ENCODE results near the gene ACTR3. TPM values are rescaled to one million over a fixed set of nuclear protein-coding genes. Genes with fewer than 3 reads are reported as not detected.

Gene ACTR3
- total and polyA plus RNA-seq, 2 of the 8 experiments (the other 6 are each of a cell fraction or from before 2014, with no cell fraction given), result 51.7 to 184 TPM

- no peaks in the 10 kb centered on the region for H4K20me1 ChIP-seq (replicated peaks in 1 of 2; ENCODE audit: control insufficient read depth in 1 of 2, insufficient read depth in 2 of 2, low read length in 2 of 2)
- TF ChIP-seq HDAC6 (IDR thresholded peaks at IDR 0.05; ENCODE audit: low read depth, low read length) (no peak), TEAD4 (IDR thresholded peaks at IDR 0.05; ENCODE audit: low read depth, low read length) (no peak)
- H3K9ac ChIP-seq (replicated peaks in 1 of 4; ENCODE audit: extremely low read depth in 1 of 4, low read depth in 3 of 4, low read length in 3 of 4), result no peak overlapping the region
- no peak overlapping the region for H3K4ac ChIP-seq (replicated peaks; ENCODE audit: insufficient read length, low read depth, low read length)
- peaks cover 0 to 5% of the 10 kb centered on the region in 2 experiments; a peak in 1 of 4 replicates for H3K9me3 ChIP-seq (ENCODE audit: insufficient read depth in 2 of 2, low read depth in 1 of 2, low read length in 1 of 2)
- no peak overlapping the region for H2BK120ac ChIP-seq (replicated peaks; ENCODE audit: low read depth, low read length)
- no peak for FAIRE-seq
- no peaks in the 10 kb centered on the region for H3K79me1 ChIP-seq (ENCODE audit: low read depth, low read length)
- H3K56ac ChIP-seq (replicated peaks; ENCODE audit: insufficient read length, low read depth, low read length), result no peak overlapping the region
- H3K4me3 ChIP-seq (ENCODE audit: extremely low read depth in 1 of 4, insufficient read depth in 2 of 4, low read depth in 3 of 4, low read length in 4 of 4), result no peak overlapping the region
- no peak overlapping the region for H4K5ac ChIP-seq (ENCODE audit: insufficient read length, low read depth, low read length)
- no peak overlapping the region for H3K4me2 ChIP-seq (ENCODE audit: insufficient read depth in 1 of 2, low read depth in 2 of 2, low read length in 2 of 2)
- no peak overlapping the region for H2AK5ac ChIP-seq (ENCODE audit: low read depth, low read length)
- H3K36me3 ChIP-seq (ENCODE audit: control insufficient read depth in 2 of 4, insufficient read depth in 4 of 4, low read length in 3 of 4), result no peaks in the 10 kb centered on the region
- H3K23me2 ChIP-seq (ENCODE audit: low read depth, low read length), result no peaks in the 10 kb centered on the region
- H2BK15ac ChIP-seq (ENCODE audit: low read length), result no peak overlapping the region
- H3K23ac ChIP-seq (ENCODE audit: insufficient read length), result no peak overlapping the region
- ChIA-PET CTCF (ENCODE audit: partially characterized antibody) (no interaction called here), POLR2A (ENCODE audit: partially characterized antibody) (no interaction called here)
- no peaks in the 10 kb centered on the region for H3K4me1 ChIP-seq (replicated peaks in 1 of 4; ENCODE audit: control insufficient read depth in 3 of 4, insufficient read depth in 4 of 4, low read length in 3 of 4)
- H3K79me2 ChIP-seq (ENCODE audit: control insufficient read depth in 1 of 2, insufficient read depth in 2 of 2, low read length in 2 of 2), result no peaks in the 10 kb centered on the region
- H4K91ac ChIP-seq (replicated peaks; ENCODE audit: insufficient read length, low read length), result no peak overlapping the region
- H2BK5ac ChIP-seq (ENCODE audit: low read depth, low read length), result no peak overlapping the region
- 91% methylated on average over 3 of the region's 3 CpGs; no CpG with 5 or more reads in 1 of the 2 experiments for WGBS, 2 experiments (ENCODE audit: extremely low coverage in 1 of 2, insufficient coverage in 1 of 2, insufficient read length in 1 of 2, insufficient replicate concordance in 2 of 2, low coverage in 1 of 2, low lambda C conversion rate in 2 of 2, missing lambda C conversion rate in 1 of 2)
- H2BK20ac ChIP-seq (ENCODE audit: low read length), result no peak overlapping the region
- no peak overlapping the region for H3K14ac ChIP-seq (ENCODE audit: insufficient read length)
- DNase-seq (ENCODE audit: low read depth in 1 of 2, low spot score in 2 of 2), result no peak
- H3K27me3 ChIP-seq (replicated peaks in 1 of 4; ENCODE audit: control insufficient read depth in 3 of 4, extremely low read depth in 1 of 4, insufficient read depth in 3 of 4, low read length in 3 of 4), result no peaks in the 10 kb centered on the region
- no peak overlapping the region for H3K27ac ChIP-seq (ENCODE audit: low read depth, low read length)
- no peak overlapping the region for H3K18ac ChIP-seq (ENCODE audit: extremely low read depth, low read length)
- H4K8ac ChIP-seq (ENCODE audit: extremely low read depth, insufficient read depth, low read length), result no peak overlapping the region
- no peak overlapping the region for H2AFZ ChIP-seq (ENCODE audit: low read length)
- H2BK12ac ChIP-seq (ENCODE audit: low read depth, low read length), result no peak overlapping the region
These were observed 39.2 kb upstream of the ACTR3 start for GRCh38 chr2:113850687-113851086.
